GM21737 (cell line): ENCODE data around the gene MX2.

Experiments
- ATAC-seq: cut with Tn5 transposase; IDR thresholded peaks from one replicate; pipeline ENCODE4 v1.9.1; 2021; ENCODE audit warnings: mild to moderate bottlenecking, moderate library complexity; ENCODE audit not compliant: unreplicated experiment

The MX2 gene

DNA sequence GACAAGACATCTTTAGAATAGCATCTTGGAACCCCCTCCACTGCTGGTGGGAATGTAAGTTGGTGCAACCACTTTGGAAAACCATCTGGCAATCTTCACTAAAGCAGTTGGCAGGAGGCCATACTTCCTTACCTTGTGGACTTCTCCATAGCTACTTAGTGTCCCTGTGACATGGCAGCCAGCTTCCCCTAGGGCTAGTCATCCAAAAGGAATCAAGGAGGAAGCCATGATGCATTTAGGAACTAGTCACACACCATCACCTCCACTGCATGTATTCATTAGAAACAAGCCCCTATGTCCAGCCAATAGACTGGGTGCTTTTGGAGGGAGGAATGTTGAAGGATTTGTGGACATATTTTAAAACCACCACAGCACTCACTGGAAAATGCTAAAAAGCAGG is 19.9 kb downstream of the MX2 start:
- ATAC-seq: no peak

DNA sequence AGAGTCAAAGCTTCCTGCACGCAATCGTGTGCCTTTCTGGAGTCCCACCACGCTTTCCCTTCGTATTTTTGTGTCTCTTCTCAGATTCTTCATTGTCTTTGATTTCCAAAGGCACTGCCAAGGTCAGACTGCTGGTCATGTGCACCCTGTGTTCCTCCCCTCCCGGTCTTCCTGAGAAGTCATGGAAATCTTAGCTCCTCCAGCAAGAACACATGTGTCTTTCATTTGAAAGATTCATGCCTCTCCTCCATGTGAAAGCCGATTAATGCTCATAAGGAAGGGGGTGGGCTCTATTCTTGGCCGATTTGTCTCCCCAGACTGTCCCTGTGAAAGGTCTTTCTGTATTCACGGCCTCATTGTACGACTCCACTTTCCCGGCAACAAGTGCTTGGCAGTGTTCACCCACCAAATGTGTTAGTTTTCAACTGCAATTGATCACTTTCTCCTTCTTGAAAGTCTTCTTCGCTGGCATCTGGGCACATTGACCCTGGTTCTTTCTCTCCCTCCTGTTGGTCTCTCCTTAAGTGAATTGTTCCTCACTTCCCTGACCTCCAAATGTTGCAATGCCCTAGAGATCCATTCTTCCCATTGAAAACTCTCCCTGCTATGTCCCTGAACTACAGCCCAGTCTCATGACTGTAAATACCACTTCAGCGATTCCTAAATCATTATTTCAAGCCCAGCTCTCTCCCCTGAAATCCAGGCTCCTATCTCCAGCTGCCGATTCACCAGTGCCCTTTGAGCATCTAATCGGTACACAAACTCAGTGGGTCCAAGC is 25.4 kb downstream of the MX2 start:
- ATAC-seq: no peak

GRCh38 chr21:41387824-41388223 is 26.0 kb downstream of the MX2 start:
- no peak for ATAC-seq

GRCh38 chr21:41388259-41388658 is 26.4 kb downstream of the MX2 start:
- ATAC-seq: no peak

DNA sequence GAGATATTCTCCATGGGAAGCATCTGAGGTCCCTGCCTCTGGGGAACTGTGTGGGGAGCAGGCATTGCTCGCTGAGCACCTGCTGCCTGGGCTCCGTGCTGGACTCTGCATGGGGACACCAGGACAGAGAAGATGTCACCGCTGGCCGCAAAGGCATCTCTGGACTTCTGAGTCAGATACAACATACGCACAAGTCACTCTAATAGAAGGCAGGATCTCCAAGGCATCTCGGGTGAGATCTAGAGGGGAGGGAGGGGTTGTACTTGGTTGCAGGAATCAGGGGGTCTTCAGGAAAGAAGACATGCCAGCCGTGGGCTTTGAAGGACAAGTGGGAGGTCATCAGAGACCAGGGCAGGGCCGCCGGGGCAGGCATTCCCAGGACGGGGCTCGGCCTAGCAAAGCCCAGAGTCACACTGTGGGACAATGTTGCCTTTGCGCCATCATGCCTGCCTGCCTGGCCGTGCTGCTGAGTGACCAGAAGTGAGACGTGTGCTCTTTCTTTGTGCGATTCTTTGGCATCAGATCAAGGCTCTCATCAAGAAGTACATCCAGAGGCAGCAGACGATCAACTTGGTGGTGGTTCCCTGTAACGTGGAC is 28.3 kb downstream of the MX2 start:
- no peak for ATAC-seq

DNA sequence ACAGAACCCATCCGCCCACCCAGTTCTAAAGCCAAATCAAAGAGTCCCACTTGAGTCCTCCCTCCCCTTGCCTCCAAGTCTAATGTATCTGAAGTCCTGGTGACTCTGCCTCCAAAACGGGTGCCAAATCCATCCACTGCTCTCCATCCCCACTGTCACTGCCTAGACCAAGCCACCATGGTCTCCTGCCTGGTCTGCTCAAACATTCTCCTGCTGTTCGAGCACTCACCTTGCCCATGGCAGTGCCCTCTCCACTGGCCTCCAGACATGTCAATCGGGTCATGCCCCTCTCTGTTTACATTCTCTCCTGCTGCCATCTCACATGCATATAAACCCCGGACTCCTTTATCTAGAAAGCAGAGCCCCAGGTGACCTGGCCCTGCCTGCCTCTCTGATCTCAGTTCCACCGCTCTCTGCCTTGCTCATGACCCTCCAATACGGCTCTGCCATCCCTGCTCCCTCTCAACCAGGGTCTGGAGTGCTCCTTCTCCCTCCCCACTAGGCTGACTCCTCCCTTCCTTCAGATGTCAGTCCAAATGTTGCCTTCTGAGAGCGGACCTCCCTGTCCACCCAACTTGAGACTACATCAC is 32.1 kb downstream of the MX2 start:
- no peak for ATAC-seq

DNA sequence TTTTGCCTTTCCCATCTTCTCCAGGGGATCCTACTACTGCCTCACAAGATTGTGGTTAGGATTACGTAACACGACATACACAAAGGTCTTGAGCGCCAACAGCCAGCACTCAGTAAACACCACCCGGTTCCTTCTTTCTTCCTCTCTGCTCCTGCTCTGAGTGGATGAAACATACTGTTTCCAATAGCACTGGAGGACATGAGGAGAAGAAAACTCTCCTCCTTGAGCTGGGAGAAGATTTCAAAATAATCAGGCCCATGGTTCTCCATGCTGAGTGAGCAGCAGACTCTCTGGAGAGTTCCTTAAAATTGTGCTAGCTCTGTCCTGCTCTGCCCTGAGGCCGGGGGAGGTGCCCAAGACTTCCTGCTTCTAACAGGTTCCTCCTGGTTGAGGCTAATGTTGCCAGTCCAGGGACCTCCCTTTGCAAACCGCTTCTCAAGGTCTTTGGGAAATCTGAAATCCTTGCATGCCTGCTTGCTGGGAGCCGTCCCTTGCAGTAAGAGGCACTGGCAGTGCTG is 34.8 kb downstream of the MX2 start:
- ATAC-seq: no peak

- no peak for ATAC-seq
These were observed 35.7 kb downstream of the MX2 start for GRCh38 chr21:41397471-41397891.

GRCh38 chr21:41398251-41398650 is 36.4 kb downstream of the MX2 start:
- ATAC-seq: no peak

GRCh38 chr21:41398831-41399230 is 37.0 kb downstream of the MX2 start:
- ATAC-seq: no peak

DNA sequence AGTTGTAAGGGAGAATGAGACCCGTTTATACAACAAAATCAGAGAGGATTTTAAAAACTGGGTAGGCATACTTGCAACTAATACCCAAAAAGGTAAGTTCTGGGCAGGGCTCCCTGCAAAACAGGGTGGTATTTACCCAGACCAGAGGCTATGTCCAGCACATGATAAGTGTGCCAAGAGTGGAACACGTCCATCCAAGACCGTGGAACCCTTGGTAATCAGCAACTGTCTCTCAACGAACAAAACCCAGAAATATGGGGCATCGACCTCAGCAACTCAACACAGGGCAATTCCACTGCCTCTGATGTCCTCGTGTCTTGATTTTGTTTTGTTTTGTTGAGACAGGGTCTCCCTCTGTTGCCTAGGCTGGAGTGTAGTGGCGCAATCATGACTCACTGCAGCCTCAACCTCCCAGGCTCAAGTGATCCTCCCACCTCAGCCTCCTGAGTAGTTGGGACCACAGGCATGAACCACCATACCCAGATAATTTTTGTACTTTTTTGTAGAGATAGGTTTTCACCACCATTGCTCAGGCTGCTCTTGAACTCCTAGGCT is 37.5 kb downstream of the MX2 start:
- ATAC-seq: no peak

GRCh38 chr21:41402231-41402630 is 40.4 kb downstream of the MX2 start:
- ATAC-seq: no peak

GRCh38 chr21:41402796-41403195 is 41.0 kb downstream of the MX2 start:
- ATAC-seq: no peak

GRCh38 chr21:41403331-41403730 is 41.5 kb downstream of the MX2 start:
- no peak for ATAC-seq

- no peak for ATAC-seq
These were observed 42.1 kb downstream of the MX2 start for GRCh38 chr21:41403966-41404365.

DNA sequence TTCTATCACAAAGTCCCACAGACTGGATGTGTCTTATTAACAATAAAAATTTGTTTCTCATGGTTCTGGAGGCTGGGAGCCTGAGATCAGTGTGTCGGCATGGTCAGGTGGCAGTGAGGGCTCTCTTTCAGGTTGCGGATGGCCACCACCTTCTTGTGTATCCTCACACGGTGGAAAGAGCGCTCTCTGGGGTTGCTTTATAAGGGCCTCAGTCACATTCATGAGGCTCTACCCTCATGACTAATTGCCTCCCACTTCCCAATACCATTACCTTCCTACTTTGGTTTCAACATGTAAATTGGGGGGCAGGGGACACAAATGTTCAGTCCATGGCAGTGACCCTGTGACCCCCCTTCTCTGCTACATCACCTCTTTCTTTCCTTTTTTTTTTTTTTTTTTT is 43.5 kb downstream of the MX2 start:
- no peak for ATAC-seq

GRCh38 chr21:41406340-41406739 is 44.5 kb downstream of the MX2 start:
- ATAC-seq: no peak

GRCh38 chr21:41407541-41408460 is 46.0 kb downstream of the MX2 start:
- ATAC-seq: no peak

DNA sequence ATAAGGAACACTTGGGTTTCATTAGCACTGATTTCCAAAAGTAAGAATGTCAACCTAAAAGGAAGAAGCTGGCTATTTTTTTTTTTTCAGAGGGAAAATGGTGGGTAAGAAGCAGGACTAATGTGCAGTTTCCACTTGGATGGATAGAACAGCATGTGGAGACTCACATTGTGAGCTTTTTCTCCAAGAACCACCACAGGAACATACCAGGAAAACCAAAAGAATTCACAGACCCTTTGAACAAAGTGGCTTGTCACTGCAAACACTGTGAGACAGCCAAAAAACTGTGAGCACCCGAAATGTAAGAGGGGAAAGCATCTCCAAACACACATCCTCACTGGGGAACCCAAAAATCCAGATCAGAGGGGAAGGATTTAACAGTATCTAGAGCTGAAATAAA is 48.5 kb downstream of the MX2 start:
- ATAC-seq: no peak

DNA sequence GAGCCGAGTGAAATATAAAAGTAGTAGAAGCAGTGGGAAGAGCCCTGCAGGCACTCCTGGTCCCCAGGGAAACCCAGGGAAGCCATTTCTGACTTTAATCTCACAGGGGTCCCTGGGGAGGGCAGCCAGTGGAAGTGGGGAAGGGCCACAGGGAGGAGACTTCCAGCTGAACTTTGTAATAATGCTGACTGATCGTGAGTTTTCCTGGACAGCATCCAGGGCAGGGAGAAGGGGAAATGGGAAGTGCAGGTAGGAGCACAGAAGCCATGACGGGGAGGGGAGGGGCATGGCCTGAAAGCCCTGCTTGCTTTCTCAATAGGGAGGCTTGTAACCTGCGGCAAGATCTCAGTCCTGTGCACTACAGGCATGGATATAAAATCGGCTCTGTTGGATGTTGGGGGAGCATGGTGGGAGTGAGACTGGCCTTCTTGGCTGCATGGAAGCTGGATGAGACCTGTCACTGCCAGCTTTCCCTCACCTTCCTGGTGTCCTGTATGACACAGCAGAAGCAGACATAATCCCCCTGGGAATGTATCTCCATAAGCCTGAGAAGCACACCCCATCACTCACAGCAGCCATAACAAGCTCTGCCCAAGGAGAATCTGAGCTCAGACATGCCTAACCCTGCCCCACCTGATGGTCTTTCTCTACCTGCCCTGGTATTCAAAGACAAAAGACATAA is 49.1 kb downstream of the MX2 start:
- no peak for ATAC-seq
